Activated CD4-positive, alpha-beta memory T cell treated with anti-CD3 and anti-CD28 coated beads, Interleukin-2, amount 10 ng/mL, durations not matched to agents 7 days and 5 days (primary cell): ENCODE data around the gene TECPR2. TPM values are rescaled to one million over a fixed set of nuclear protein-coding genes. Genes with fewer than 3 reads are reported as not detected.

Source experiments
- CTCF ChIA-PET: fragments of 350-600 bp; sonication (Branson Sonifier 250); formaldehyde crosslinking; loops from one replicate; lab custom pipeline; 2021; ENCODE audit warnings: antibody characterized with exemption, inconsistent platforms; lab: Charles Lee
- POLR2A ChIA-PET: fragments of 350-600 bp; sonication (Branson Sonifier 250); formaldehyde crosslinking; loops from one replicate; lab custom pipeline; 2021; ENCODE audit warnings: antibody characterized with exemption; lab: Charles Lee
- DNase-seq: peaks from one replicate; pipeline ENCODE4 v3.0.0-alpha.2; 2020
- H3K27ac Mint-ChIP-seq: one replicate; pipeline ENCODE4 v1.8.0; 2021; ENCODE audit warnings: mild to moderate bottlenecking, mixed read lengths
- H3K27me3 Mint-ChIP-seq: one replicate; pipeline ENCODE4 v1.8.0; 2021; ENCODE audit warnings: mixed read lengths
- H3K36me3 Mint-ChIP-seq: one replicate; pipeline ENCODE4 v1.8.0; 2021; ENCODE audit warnings: low read depth, mixed read lengths
- H3K4me1 Mint-ChIP-seq: one replicate; pipeline ENCODE4 v1.8.0; 2021; ENCODE audit warnings: mixed read lengths
- H3K4me3 Mint-ChIP-seq: one replicate; pipeline ENCODE4 v1.8.0; 2021; ENCODE audit warnings: mild to moderate bottlenecking, mixed read lengths
- H3K9me3 Mint-ChIP-seq: one replicate; pipeline ENCODE4 v1.8.0; 2021; ENCODE audit warnings: mixed read lengths
- total RNA-seq, 2 experiments: library from RNA; stranded (reverse); gene quantifications; one replicate each; pipeline ENCODE4 v1.2.3, GENCODE V29; 2021

The TECPR2 gene
- total RNA-seq, 2 experiments from 2014 or later: 12.3 to 12.5 TPM

DNA sequence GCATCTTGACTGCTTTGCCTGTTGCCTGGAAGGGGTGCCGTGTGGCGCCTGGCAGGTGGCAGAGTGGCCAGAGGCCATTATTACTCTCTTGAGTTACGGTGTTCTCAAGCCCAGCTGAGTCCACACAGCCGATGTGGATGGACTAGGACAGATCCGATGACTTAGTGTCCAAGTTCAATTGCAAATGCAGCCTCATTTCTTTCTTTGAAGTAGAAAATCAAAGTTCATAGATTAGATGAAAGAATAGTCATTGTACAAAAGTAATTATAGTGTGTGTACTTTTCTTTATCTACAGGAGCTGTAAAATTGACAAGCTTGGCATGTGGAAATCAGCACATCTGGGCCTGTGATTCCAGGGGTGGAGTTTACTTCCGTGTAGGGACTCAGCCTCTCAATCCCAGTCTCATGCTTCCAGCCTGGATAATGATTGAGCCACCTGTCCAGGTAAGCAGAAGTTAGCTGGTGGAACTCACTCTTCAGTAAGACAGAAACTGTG, 102.2 kb downstream of the TECPR2 start:
- ChIA-PET CTCF (no interaction called here), POLR2A (no interaction called here)
- DNase-seq: no peak
- Mint-ChIP-seq H3K36me3 (peaks cover 29% of the 10 kb centered on the region), H3K27me3 (no peaks in the 10 kb centered on the region), H3K9me3 (peaks cover 3% of the 10 kb centered on the region), H3K27ac (no peak overlapping the region), H3K4me3 (no peak overlapping the region), H3K4me1 (peaks cover 10% of the 10 kb centered on the region)

DNA sequence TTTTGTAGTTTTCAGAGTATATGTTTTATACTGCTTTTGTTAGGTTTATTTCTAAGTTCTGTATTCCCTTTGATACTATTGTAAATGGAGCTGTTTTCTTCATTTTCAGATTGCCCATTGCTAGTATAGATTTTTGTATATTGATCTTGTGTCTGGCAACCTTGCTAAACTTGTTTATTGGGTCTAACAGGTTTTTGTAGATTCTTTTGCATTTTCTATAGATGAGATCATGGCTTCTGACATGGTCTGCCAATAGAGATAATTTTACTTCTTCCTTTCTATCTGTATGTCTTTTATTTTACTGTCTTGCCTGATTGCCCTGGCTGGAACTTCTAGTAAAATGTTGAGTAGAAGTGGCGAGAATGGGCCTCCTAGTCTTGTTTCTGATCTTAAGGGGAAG, 106.5 kb downstream of the TECPR2 start:
- Mint-ChIP-seq H3K27me3 (no peaks in the 10 kb centered on the region), H3K4me1 (peaks cover 9% of the 10 kb centered on the region), H3K4me3 (no peak overlapping the region), H3K36me3 (peaks cover 28% of the 10 kb centered on the region), H3K9me3 (peaks cover 3% of the 10 kb centered on the region), H3K27ac (no peak overlapping the region)
- ChIA-PET CTCF (interaction anchor here (0.9 kb wide), 1 partner anchor 31 kb away, joined by 3 read pairs; no protein-coding TSS in a partner anchor), POLR2A (no interaction called here)
- no peak for DNase-seq

DNA sequence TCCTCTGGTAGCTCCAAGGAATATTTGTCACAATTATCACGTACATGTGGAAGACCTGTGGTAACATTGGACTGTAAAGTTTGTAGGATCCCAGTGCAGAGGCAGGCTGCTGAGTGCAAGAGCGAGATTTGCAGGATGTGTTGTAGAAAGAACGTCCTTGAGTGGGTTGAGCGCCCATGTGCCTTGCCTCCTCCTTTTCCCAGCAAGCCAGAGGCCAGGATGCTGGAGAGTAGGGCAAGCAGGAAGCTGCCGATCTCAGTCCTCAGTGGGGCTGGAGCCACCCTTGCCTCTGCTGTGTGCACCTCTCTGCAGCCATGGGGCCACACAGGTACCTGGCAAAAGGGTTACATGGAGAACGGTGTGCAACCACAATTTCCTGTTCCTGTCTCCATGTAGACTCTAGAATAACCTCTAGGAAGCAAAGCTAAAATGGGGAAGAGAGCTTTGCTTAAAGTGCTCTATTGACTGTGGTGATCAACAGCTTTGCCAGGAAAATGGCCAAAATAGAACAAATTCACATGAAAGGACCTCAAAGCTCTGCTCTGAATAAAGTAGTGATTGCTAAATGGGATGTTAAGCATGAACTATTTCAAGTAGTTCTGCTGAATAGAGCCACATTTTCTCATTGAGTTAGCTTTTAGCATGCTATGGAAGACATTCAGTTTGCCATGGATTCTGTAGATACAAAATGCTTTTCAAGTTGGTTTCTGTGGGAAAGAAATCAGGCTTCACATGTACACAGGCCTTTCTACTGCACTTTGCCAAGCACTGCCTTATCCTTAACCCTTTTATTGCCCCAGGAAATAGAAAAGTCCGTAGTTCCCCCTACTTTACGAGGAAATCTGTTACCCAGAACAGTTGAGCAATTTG, 109.4 kb downstream of the TECPR2 start:
- DNase-seq: no peak
- no peak overlapping the region for H3K4me3 Mint-ChIP-seq
- ChIA-PET CTCF (interaction anchor here (1.2 to 1.6 kb wide), 2 partner anchors 28 to 34 kb away, joined by 4 to 5 read pairs; no protein-coding TSS in a partner anchor), POLR2A (interaction anchor here (0.6 kb wide), 1 partner anchor 754 kb away, joined by 3 read pairs; no protein-coding TSS in a partner anchor)
- peaks cover 3% of the 10 kb centered on the region for H3K9me3 Mint-ChIP-seq
- no peaks in the 10 kb centered on the region for H3K27me3 Mint-ChIP-seq
- H3K36me3 Mint-ChIP-seq: peaks cover 16% of the 10 kb centered on the region
- H3K4me1 Mint-ChIP-seq: peaks cover 9% of the 10 kb centered on the region
- no peak overlapping the region for H3K27ac Mint-ChIP-seq

DNA sequence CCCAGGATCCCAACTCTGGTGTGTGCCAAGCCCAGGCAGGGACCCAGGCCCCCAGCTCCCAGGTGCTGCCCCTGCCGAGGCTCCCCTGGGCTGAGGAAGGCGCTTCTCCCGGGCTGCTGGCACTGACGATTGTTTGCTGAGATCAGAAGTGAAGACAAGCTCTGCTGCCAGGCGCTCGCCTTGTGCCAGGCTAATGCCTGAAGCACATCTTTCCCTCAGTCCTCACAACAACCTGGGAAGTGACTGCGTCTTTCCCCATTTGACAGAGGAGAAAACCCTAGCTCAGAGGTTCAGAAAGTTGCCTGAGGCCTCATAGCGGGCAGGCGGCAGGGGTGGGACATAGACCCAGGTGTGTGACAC, 110.0 kb downstream of the TECPR2 start:
- POLR2A ChIA-PET: interaction anchor here (0.6 kb wide), 1 partner anchor 753 kb away, joined by 3 read pairs; no protein-coding TSS in a partner anchor
- peaks cover 3% of the 10 kb centered on the region for H3K9me3 Mint-ChIP-seq
- DNase-seq: no peak
- H3K27me3 Mint-ChIP-seq: no peaks in the 10 kb centered on the region
- H3K27ac Mint-ChIP-seq: no peak overlapping the region
- CTCF ChIA-PET: interaction anchor here (1.6 kb wide), 1 partner anchor 27 kb away, joined by 4 read pairs; no protein-coding TSS in a partner anchor
- no peak overlapping the region for H3K4me3 Mint-ChIP-seq
- H3K36me3 Mint-ChIP-seq: peaks cover 16% of the 10 kb centered on the region
- peaks cover 9% of the 10 kb centered on the region for H3K4me1 Mint-ChIP-seq

DNA sequence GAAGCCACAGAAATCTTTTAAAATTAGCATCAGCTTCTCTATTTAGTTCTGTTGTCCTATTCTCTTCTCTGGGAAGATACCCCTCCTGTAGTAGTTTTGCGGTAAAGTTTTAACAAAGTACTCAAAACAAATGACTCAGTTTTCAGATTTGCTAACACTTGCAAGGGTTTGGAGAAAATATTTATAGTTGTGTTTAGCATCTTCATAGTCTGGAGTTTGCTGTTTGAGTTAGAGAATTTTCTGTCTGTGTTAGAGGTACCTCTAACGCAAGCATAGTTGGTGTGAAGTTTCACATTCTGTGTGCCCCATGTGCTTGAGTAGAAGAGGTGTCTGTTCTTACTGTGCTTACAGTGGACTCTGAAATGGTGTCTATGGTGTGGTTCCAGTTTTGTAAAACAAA, 110.8 kb downstream of the TECPR2 start:
- POLR2A ChIA-PET: no interaction called here
- DNase-seq: no peak

DNA sequence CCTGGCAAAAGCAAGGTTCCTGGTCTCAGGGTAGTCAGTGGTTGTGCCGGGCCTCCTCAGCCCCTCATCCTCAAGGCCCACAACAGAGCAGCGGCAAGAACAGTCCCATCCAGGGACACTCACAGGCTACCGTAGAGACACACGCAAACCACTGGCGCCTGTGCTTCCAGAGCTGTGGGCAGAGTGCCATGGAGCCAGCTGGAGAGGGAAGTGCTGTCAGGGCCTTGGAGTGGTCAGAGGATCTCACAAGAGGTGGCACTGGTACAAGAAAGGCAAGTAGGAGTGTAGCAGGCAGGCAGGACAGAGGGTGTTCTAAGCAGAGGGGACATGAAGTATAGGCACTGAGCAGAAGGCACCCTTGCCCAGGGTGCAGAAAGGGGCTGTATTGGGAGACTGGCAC, 112.2 kb downstream of the TECPR2 start:
- H3K36me3 Mint-ChIP-seq: peaks cover 5% of the 10 kb centered on the region
- no peak overlapping the region for H3K4me3 Mint-ChIP-seq
- no peak overlapping the region for H3K27ac Mint-ChIP-seq
- ChIA-PET CTCF (no interaction called here), POLR2A (no interaction called here)
- no peak for DNase-seq
- peaks cover 15% of the 10 kb centered on the region for H3K4me1 Mint-ChIP-seq
- no peaks in the 10 kb centered on the region for H3K27me3 Mint-ChIP-seq
- H3K9me3 Mint-ChIP-seq: no peaks in the 10 kb centered on the region

More for the DNA sequence above, 110.8 kb downstream of the TECPR2 start:
- Mint-ChIP-seq H3K9me3 (peaks cover 3% of the 10 kb centered on the region), H3K4me1 (peaks cover 9% of the 10 kb centered on the region), H3K27me3 (no peaks in the 10 kb centered on the region), H3K36me3 (peaks cover 13% of the 10 kb centered on the region), H3K27ac (no peak overlapping the region), H3K4me3 (no peak overlapping the region)
- CTCF ChIA-PET: interaction anchor here (1.6 kb wide), 1 partner anchor 27 kb away, joined by 4 read pairs; no protein-coding TSS in a partner anchor

DNA sequence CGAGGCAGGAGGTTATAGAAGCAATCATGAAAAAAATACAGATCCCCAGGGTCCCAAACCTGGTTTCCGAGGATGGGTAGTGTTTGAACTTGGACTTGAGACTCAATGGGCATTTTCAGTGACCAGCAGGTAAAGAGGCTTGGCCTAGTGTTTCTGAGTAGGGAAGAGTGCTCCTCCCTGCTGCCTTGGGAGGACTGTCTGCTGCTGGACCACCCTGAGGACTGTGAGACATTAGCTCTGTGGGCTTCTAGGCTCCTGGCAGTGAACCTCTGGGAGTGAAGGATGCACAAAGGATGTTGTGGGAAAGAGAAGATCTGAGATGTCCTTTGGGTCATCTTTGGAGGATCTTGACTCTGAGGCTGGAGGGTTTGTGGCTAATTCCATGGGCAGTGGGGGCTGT, 116.4 kb downstream of the TECPR2 start:
- H3K4me3 Mint-ChIP-seq: no peak overlapping the region
- H3K9me3 Mint-ChIP-seq: no peaks in the 10 kb centered on the region
- POLR2A ChIA-PET: interaction anchor here (0.6 kb wide), 1 partner anchor 272 kb away, joined by 3 read pairs; no protein-coding TSS in a partner anchor
- H3K36me3 Mint-ChIP-seq: peaks cover 8% of the 10 kb centered on the region
- H3K27me3 Mint-ChIP-seq: no peaks in the 10 kb centered on the region
- DNase-seq: no peak
- no peak overlapping the region for H3K27ac Mint-ChIP-seq
- CTCF ChIA-PET: interaction anchor here (1.2 kb wide), 1 partner anchor 39 kb away, joined by 4 read pairs; no protein-coding TSS in a partner anchor
- H3K4me1 Mint-ChIP-seq: peaks cover 5% of the 10 kb centered on the region

DNA sequence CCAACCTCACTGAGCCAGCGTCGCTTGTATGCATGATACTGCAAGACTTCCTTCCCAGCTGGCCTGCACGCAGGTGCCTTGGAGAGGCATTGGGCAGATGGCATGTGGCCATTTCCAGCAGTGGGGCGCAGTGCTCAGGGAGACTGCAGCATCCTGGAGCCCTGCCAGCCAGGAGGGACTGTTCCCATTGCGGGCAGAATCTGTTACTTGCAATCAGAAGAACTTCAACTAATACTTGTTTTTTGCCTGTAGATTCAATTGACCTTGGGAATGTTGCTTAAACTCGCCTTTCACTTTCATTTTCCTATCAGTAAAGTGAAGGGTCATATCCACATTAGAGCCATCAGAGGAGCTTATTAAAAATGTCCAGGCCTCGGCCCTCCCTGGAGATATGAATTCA, 117.0 kb downstream of the TECPR2 start:
- peaks cover 8% of the 10 kb centered on the region for H3K36me3 Mint-ChIP-seq

DNA sequence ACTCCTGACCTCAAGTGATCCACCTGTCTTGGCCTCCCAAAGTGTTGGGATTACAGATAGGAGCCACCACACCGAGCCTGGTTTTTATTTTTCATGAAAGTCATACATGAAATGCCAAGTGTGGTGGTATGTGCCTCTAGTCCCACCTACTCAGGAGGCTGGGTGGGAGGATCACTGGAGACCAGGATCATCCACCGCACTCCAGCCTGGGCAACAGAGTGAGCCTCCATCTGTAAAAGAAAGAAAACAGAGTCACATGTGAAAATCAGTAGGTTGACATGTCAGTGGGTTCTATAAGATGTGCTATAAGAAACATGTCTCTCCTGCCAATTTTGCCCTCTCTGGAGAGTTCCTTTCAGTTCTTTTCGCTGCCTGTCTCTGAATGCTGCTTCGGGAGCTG, 118.6 kb downstream of the TECPR2 start:
- Mint-ChIP-seq H3K4me1 (peaks cover 5% of the 10 kb centered on the region), H3K27ac (no peak overlapping the region)
- POLR2A ChIA-PET: no interaction called here

More for the DNA sequence above, 117.0 kb downstream of the TECPR2 start:
- ChIA-PET POLR2A (no interaction called here), CTCF (no interaction called here)
- Mint-ChIP-seq H3K4me1 (peaks cover 5% of the 10 kb centered on the region), H3K27ac (no peak overlapping the region), H3K4me3 (no peak overlapping the region), H3K27me3 (no peaks in the 10 kb centered on the region), H3K9me3 (no peaks in the 10 kb centered on the region)
- no peak for DNase-seq

DNA sequence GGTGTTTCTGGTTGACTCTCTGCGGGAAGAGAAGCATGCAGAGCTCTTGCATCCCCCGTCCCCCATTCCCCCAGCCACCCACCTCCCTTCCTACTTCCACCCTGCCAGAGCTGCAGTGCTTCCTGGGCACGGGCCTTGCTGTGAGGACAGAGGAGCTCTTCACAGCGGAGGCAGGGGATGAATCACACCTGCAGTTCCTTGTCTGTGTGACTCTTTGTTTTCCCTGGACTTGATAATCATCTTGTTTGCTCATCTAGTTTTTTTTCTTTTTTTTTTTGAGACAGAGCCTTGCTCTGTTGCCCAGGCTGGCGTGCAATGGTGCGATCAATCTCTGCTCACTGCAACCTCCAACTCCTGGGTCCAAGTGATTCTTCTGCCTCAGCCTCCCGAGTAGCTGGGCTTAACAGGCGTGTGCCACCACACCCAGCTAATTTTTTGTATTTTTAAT, 119.1 kb downstream of the TECPR2 start:
- Mint-ChIP-seq H3K4me1 (peaks cover 5% of the 10 kb centered on the region), H3K9me3 (no peaks in the 10 kb centered on the region), H3K27ac (no peak overlapping the region), H3K27me3 (no peaks in the 10 kb centered on the region), H3K4me3 (no peak overlapping the region), H3K36me3 (peaks cover 8% of the 10 kb centered on the region)
- CTCF ChIA-PET: no interaction called here
- POLR2A ChIA-PET: no interaction called here
- DNase-seq: no peak

More for the DNA sequence above, 118.6 kb downstream of the TECPR2 start:
- Mint-ChIP-seq H3K4me3 (no peak overlapping the region), H3K9me3 (no peaks in the 10 kb centered on the region), H3K27me3 (no peaks in the 10 kb centered on the region), H3K36me3 (peaks cover 8% of the 10 kb centered on the region)
- CTCF ChIA-PET: interaction anchor here (0.7 kb wide), 1 partner anchor 86 kb away, joined by 3 read pairs; no protein-coding TSS in a partner anchor
- no peak for DNase-seq

DNA sequence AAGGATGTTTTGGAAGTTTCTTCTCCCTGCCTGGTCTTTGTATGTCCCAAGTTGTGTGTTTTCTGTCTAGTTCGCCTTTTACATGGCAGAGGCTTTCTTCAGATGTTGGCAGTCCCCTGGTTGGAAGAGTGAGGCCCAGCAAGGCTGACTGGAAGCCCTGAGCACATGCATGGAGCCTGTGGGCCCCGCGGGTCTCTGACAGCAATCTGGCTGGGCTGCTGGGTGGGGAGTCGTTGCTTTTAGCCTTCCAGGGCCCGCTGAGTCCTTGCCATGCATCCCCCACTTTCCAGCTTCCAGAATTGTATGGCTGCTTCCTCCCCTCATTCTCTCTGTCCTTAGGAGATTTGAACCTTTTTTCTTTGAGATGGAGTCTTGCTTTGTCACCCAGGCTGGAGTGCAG, 121.6 kb downstream of the TECPR2 start:
- Mint-ChIP-seq H3K36me3 (peaks cover 8% of the 10 kb centered on the region), H3K4me1 (peaks cover 5% of the 10 kb centered on the region), H3K4me3 (no peak overlapping the region), H3K27me3 (no peaks in the 10 kb centered on the region), H3K27ac (no peak overlapping the region), H3K9me3 (no peaks in the 10 kb centered on the region)
- CTCF ChIA-PET: no interaction called here
- DNase-seq: no peak
- POLR2A ChIA-PET: no interaction called here

DNA sequence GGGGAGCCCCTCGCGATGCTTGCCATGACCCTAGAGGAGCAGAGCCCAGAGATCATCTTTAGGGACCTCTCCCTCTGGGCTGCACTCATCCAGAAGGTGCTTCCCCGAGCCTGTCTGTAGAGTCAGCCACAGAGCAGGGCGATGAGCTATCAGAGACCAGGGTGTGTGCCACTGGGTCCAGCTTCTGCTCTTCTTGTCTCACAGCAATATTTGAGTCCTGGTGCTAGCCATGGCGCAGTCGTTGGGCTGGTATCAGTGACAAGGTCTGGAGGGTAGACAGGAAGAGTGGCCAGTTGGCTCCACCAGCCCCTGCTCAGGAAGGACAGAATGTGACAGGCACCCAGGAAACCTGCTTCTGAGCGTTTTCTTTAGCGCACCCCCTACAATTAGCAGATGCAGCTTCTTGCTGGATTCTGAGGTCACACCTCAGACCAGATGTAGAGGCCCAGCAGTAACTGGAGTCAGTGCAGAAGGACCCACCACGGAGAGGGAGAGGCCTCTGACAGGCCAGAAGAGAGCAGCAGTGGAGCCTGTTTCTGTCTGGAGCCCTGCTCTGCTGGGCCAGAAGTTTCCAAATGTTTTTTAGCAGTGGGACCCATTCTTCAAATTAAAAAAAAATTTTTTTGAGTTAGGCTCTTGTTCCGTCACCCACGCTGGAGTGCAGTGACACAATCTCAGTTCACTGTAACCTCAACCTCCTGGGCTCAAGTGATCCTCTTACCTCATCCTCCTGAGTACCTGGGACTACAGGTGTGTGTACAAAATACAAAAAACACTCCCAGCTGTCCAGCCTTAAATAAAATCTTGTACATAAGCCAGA, 123.2 kb downstream of the TECPR2 start:
- H3K27me3 Mint-ChIP-seq: no peaks in the 10 kb centered on the region
- H3K9me3 Mint-ChIP-seq: no peaks in the 10 kb centered on the region
- no peak for DNase-seq
- no peak overlapping the region for H3K4me3 Mint-ChIP-seq
- no peaks in the 10 kb centered on the region for H3K4me1 Mint-ChIP-seq
- H3K36me3 Mint-ChIP-seq: peaks cover 4% of the 10 kb centered on the region
- CTCF ChIA-PET: no interaction called here
- H3K27ac Mint-ChIP-seq: no peak overlapping the region
- POLR2A ChIA-PET: no interaction called here
